GM10266 (cell line): ENCODE data around the gene TRIAP1.

Experiments
- DNase-seq: peaks from one replicate; pipeline ENCODE4 v3.0.0; 2012; ENCODE audit errors: extremely low spot score
- TF ChIP-seq, protein P1 (sequence below): IDR thresholded peaks from 2 replicates; pipeline ENCODE4 v1.5.1; 2012; ENCODE audit warnings: mild to moderate bottlenecking, low read depth; ENCODE audit not compliant: control insufficient read depth, insufficient read depth; ENCODE audit errors: missing control alignments

The TRIAP1 gene

DNA sequence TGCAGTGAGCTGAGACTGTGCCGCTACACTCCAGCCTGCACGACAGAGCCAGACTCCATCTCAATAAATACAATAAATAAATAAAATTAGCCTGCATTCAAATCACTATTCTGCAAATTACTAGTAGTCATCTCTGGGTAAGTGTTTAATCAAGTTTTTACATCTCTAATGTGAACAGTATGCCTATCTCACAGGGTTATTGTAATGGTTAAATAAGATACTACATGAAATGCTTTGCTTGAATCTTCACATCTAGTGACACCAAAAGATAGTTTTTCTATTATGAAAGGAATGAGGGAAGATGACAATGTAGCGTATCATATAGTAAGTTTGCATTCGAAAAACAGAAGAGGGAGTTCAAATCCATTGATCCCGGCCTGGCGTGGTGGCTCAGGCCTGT lies 21.3 kb upstream of the TRIAP1 start:
- DNase-seq = no peak
- TF ChIP-seq, protein P1, sequence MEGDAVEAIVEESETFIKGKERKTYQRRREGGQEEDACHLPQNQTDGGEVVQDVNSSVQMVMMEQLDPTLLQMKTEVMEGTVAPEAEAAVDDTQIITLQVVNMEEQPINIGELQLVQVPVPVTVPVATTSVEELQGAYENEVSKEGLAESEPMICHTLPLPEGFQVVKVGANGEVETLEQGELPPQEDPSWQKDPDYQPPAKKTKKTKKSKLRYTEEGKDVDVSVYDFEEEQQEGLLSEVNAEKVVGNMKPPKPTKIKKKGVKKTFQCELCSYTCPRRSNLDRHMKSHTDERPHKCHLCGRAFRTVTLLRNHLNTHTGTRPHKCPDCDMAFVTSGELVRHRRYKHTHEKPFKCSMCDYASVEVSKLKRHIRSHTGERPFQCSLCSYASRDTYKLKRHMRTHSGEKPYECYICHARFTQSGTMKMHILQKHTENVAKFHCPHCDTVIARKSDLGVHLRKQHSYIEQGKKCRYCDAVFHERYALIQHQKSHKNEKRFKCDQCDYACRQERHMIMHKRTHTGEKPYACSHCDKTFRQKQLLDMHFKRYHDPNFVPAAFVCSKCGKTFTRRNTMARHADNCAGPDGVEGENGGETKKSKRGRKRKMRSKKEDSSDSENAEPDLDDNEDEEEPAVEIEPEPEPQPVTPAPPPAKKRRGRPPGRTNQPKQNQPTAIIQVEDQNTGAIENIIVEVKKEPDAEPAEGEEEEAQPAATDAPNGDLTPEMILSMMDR = no peak

DNA sequence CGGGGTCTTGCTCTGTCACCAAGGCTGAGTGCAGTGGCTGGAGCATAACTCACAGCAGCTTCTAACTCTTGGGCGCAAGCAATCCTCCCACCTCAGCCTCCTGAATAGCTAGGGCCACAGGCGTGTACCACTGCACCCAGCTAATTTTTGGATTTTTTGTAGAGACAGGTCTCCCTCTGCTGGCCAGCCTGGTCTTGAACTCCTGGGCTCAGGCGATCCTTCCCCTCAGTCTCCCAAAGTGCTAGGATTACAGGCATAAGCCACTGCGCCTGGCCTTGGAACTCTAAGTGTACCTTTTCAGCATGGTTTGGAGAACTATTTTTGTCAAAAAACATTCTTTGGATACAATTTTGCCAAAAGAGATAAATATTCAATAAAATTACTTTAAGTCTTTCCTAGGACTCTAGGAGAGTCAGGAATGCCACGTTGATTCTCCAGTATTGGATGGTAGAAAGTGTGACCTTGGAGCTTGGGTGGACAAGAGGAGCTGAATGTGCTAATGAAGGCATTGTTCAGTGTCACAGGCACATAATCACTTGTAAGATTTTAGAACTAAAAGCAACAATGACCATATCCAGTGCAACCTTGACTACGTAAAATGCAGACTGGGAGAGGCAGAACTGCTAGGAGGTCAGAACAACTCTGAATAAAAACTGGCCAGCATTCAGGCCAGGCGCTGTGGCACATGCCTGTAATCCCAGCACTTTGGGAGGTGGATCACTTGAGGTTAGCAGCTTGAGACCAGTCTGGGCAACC lies 20.6 kb upstream of the TRIAP1 start:
- no peak for DNase-seq
- TF ChIP-seq, protein P1 = peak; percentile 65

DNA sequence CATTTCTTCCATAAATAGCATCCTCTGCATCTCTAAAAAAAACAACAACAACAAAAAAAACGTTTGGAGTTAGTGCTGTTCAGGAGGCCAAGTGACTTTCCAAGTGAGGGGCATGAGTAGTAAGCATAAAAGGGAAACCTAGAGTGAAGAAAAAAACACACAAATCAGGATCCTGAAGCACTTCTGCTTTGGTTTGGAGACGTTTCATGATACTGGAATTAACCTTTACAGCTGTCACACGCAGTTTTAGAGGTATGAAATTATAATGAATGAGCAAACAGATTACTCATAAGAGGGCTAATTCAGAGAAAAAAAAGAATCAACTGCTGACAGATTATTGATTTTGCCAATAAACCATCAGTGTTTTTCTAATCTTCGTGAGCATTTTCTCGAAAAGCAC lies 19.6 kb upstream of the TRIAP1 start:
- TF ChIP-seq, protein P1 = no peak
- DNase-seq = no peak

DNA sequence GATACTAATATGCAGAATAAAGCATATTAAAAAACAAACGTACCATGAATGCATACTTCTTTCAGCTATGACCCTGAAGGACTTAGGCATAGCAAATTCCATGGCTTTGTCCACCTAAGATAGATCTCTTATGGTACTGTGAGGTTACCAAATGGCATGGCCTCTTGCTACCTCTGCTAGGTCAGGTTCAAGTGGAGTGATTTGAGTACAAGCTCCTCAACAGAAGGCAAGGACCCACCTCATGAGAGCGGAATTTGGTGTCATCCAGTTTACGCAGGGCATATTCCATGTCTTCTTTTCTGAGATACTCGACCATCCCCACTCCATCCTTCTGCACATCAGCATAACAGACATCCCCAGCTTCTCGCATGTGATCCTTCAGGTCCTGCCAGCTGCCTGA lies 17.5 kb upstream of the TRIAP1 start:
- TF ChIP-seq, protein P1 = no peak

DNA sequence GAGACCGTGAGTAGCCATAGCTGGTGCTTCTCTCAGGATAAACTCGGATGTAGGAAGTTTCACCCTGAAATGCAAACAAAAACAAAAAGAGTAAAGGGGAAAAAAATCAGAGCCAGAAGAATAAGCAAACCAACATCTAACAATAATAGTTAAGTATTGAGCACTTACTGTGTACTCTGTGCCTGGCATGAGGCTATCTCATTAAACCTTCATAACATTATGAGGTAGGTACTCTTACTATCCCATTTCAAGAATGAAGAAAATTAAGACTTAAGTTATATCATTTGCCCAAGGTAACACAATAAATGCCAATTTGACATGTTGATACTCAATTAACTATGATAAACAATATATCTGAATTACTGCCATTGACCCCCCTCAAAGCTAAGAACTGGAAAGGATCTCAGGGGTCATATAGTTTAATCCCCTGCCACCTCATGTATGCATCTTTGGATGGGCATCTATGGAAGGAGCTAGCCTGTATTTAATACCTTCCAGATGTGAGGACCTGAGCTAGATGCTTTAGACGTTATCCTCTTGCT lies 16.0 kb upstream of the TRIAP1 start:
- no peak for DNase-seq
- TF ChIP-seq, protein P1 = no peak

More for the DNA sequence above, 17.5 kb upstream of the TRIAP1 start:
- no peak for DNase-seq

DNA sequence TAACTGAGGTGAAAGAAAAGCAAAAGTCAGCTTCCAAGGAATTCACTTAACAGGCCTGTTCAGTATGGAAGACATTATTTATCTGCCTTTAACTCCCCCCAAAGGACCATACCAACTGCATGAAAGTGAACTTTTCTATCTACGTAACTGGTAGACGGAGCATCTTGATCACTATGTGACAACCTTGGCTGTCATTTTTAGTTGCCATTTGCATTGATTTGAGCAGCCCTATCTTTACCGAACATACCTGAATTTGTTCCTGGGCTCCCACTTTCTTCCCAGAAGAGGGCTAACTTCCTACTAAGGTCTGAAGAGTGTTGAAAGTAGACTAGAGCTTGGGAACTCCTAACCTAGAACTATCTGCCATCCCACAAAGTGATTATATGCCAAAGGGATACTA lies 14.0 kb upstream of the TRIAP1 start:
- no peak for DNase-seq
- TF ChIP-seq, protein P1 = no peak

DNA sequence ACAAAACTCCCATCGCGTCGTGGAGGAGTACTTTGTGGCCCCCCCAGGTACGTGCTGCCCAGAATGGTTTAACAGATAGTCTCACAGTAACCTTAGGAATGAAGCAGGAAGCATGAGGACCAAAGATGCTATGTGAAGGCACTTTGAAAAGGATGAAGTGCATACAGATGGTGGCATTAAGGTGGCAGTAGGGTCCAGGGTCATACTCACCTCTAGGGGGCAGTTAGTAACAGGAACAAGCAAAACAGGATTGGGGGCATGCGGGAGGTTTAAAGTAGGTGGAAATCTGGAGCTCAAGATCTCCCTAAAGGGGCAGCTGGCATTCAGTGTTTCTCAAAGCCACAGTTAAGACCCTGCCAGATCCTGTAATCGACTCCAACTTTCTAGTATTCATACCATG lies 10.9 kb upstream of the TRIAP1 start:
- no peak for DNase-seq

More for the DNA sequence above, 10.9 kb upstream of the TRIAP1 start:
- TF ChIP-seq, protein P1 = peak; percentile 17
